Ovary (tissue), 3 donors: ENCODE results near the gene MYADML2.

ENCODE experiments used
- CTCF ChIP-seq, 3 donors: fragments of 450-650 bp in 2 of 3; fragments of 200-600 bp in 1 of 3; IDR thresholded peaks; one replicate each; pipeline versions ENCODE4 v1.5.1 to v1.8.0; 2016 to 2022; ENCODE audit warnings: antibody characterized with exemption in 3 of 3, mild to moderate bottlenecking in 1 of 3
- EP300 ChIP-seq: sonication (generic); formaldehyde crosslinking; IDR thresholded peaks from one replicate; pipeline ENCODE4 v1.6.1; 2017; ENCODE audit warnings: antibody characterized with exemption
- donor health status: DM: no; HTN: no; CAD: no.

- TF ChIP-seq CTCF (IDR thresholded peaks at IDR 0.05), result no peak
- no peak for TF ChIP-seq EP300
Observed at GRCh38 chr17:81906476-81907218, 40.4 kb downstream of the MYADML2 start.
